ENCODE measurements around the gene FOLR3.
"Not testable (repeated sequence)": the region's sequence is repeated elsewhere in the genome, so short reads cannot be mapped to it uniquely, and the experiment has no call there.

Gene FOLR3

GRCh38 chr11:72123117-72123653 is 12.3 kb upstream of the FOLR3 start:
- no peak for DNase-seq

- DNase-seq, result no peak
Measured at GRCh38 chr11:72124046-72124445, 11.5 kb upstream of the FOLR3 start.

- no peak for DNase-seq
Measured at GRCh38 chr11:72125956-72126355, 9.6 kb upstream of the FOLR3 start.

- no peak for DNase-seq
Measured at GRCh38 chr11:72127923-72128322, 7.6 kb upstream of the FOLR3 start.

DNA sequence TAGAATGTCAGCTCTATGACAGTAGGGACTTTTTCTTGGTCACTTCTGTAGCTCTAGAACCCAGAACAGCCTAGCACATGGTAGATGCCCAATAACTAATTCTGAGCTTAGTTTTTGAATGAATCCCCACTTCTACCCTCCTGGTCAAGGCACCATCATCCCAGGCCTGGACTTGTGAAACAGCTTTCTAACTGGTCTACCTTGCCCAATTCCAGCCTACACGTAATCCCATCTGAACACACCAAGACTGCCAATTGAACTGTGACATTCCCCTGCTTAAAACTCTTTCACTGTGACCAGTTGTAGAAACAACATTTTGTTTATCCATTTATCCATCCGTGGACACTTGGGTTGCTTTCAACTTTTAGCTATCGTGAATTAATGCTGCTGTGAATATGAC is 6.1 kb upstream of the FOLR3 start:
- no peak for DNase-seq

DNA sequence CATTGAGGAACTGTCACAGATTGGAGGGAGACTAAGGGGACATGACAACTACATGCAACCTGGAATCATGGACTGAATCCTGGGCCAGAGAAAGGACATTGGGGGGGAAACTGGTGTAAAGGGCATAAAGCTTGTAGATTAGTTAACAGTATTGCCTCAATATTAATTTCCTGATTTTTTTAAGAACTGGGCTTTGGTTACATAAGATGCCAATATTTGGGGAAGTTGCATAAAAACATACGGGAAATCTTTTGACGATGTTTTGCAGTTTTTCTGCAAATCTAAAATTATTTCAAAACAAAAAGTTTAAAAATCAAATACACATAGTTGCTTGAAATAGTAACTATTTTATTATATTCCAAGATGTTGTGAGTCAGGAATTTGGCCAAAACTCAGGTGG is 2.9 kb upstream of the FOLR3 start:
- no peak for DNase-seq

DNA sequence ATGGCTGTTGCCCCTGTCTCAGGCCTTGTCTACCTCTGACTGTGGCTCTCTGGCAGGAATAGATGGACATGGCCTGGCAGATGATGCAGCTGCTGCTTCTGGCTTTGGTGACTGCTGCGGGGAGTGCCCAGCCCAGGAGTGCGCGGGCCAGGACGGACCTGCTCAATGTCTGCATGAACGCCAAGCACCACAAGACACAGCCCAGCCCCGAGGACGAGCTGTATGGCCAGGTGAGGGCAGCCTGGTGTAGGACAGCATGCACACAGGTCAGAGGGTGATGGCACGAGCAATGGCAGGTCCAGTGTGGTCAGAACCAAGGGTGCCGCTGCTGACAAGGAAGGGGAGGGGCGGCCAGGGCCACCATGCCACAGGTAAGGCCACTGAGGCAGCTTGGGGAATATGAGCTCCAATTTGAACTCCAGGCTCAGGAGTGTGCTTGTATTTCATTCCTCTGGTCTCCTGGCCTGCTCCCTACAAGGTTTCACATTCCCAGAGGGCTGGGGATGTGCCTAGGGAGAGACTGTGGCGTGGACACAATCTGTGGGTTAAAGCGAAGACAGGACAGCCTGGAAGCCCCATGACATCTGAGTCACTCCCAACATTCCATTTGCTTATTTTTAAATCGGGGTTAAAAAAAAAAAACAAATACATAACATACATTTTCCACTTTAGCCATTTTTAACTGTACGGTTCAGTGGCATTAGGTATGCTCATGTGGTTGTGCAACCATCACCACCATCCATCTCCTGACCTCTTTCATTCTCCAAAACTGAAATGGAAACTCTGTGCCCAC is 562 bp downstream of the FOLR3 start:
- no peak for DNase-seq

- DNase-seq, result no peak
Measured at GRCh38 chr11:72136684-72137262, 1.2 kb downstream of the FOLR3 start.

DNA sequence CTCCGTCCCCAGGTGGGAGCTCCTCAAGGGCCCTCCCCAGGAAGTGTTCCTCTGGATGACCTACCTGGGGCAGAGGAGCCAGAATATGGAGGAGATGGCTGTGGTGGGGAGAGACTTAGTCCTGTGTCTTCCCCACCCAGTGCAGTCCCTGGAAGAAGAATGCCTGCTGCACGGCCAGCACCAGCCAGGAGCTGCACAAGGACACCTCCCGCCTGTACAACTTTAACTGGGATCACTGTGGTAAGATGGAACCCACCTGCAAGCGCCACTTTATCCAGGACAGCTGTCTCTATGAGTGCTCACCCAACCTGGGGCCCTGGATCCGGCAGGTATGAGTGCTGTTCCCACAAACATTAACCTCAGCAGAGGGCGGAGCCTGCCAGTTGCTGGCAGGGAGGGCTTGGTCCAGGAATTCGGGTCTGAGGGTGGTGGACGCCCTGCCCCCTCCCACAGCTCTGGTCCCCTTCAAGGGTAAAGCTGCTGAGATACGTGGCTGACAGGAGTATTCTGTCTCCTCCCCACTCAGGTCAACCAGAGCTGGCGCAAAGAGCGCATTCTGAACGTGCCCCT is 3.4 kb downstream of the FOLR3 start:
- DNase-seq, result no peak

GRCh38 chr11:72139500-72139899 is 4.0 kb downstream of the FOLR3 start:
- no peak for DNase-seq

DNA sequence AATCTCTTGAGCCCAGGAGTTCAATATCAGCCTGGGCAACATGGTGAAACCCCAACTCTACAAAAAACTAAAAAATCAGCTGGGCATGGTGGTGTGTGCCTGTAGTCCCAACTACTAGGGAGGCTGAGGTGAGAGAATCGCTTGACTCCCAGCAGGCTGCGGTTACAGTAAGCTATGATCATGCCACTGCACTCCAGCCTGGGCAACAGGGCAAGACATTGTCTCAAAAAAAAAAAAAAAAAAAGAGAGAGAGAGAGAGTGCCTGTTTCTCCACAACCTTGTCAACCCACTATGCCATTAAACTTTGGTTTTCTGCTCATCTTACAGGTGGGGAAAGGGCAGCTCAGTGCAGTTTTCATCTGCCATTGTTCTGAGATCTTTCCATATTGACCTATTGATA is 5.1 kb downstream of the FOLR3 start:
- DNase-seq, result no peak

DNA sequence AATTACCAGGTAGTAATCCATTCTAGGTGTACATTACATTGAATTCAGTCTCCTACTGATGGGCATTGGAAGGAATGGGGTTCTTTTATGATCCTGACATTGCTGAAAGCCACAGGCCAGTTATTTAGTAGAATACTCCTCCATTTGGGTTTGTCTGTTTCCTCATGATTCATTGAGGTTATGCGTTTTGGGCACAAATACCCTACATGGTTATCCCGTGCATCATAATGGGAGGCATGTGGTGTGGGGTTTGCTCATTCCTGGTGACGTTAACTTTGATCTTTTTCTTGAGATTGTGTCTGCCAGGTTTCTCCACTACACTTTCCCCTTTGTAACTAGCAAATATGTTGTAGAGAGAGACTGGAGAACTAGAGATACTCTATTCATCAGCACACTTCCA is 5.5 kb downstream of the FOLR3 start:
- no peak for DNase-seq

- not testable (repeated sequence) for DNase-seq
Measured at GRCh38 chr11:72142086-72142485, 6.6 kb downstream of the FOLR3 start.

- DNase-seq, result not testable (repeated sequence)
Measured at GRCh38 chr11:72142543-72142942, 7.0 kb downstream of the FOLR3 start.

DNA sequence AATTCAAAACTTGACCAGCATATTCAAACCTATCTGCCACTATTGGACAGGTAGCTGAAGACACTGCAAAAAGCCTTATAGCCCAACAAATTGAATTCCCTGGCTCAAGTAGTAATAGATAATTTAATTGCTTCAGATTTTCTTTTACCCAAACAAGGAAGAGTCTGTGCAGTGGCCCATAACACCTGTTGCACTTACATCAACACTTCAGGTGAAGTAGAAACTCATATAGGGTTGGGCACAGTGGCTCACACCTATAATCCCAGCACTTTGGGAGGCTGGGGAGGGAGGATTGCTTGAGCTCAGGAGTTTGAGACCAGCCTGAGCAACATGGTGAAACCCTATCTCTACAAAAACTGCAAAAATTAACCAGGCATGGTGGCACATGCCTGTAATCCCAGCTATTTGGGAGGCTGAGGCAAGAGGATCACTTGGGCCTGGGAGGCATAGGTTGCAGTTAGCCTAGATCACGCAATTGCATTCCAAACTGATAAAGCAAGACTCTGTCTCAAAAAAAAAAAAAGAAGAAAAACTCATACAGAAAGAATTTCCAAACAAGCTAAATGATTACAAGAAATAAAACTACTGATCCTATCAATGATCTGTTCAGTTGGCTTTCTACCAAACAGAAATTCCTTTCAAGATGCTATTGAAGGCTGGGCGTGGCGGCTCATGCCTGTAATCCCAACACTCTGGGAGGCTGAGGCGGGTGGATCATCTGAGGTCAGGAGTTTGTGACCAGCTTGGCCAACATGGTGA is 9.5 kb downstream of the FOLR3 start:
- DNase-seq, result no peak

- DNase-seq, result no peak
Measured at GRCh38 chr11:72146625-72147024, 11.1 kb downstream of the FOLR3 start.

GRCh38 chr11:72150882-72151281 is 15.4 kb downstream of the FOLR3 start:
- DNase-seq, result no peak

DNA sequence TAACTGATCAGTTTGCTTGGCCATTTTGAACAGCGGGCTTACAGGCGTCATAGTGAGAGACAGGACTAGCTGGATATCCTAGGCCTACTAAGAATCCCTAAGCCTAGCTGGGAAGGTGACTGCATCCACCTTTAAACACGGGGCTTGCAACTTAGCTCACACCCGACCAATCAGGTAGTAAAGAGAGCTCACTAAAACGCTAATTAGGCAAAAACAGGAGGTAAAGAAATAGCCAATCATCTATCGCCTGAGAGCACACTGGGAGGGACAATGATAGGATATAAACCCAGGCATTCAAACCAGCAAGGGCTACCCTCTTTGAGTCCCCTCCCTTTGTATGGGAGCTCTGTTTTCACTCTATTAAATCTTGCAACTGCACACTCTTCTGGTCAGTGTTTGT is 18.3 kb downstream of the FOLR3 start:
- not testable (repeated sequence) for DNase-seq

DNA sequence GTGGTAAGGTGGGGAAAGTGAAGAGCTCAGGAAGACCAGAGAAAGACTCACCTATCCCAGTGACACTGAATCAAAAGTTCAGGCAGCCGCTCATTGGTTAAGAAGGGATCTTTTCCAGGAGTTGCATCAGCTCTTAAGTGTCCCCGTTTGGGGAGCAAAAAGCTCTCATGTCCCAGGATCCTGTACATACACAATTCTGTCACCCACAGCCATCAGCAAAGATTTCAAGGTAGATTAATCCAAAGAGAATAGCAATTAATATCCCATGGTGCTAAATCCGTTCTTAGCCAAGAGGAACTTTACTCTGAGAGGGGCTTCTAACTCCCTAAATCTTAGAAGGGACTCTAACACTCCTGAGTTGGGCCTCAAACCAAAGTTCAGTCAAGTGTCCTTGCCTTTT is 19.3 kb downstream of the FOLR3 start:
- no peak for DNase-seq

DNA sequence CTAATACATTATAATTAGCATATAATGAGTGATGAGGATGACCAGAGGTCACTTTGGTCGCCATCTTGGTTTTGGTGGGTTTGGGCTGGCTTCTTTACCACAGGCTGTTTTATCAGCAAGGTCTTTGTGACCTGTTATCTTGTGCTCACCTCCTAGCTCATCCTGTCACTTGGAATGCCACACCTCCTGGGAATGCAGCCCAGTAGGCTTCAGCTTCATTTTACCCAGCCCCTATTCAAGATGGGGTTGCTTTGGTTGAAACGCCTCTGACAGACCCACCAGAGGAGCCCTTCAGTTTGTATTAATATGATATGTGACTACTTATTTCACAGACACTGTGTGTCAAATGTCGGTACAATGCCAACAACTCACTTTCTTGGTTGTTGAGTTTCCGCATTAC is 20.2 kb downstream of the FOLR3 start:
- no peak for DNase-seq

DNA sequence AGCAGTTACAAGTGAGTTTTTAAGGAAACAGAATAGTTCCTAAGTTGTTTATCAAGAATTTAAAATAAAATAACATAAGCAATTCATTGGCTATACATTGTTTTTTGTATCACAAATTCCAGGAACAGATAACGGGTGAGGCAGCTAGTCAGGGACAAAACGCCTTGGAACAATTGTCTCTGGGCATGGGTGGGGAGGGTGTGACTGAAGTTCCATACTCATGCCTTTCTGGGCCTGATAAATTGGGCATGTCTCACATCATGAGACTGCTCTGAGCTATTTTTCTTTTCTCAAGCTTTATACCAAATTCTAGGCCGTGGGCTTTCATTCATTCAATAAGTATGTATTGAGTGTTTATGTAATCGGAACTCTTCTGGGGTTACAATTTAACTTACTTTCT is 21.6 kb downstream of the FOLR3 start:
- no peak for DNase-seq

DNA sequence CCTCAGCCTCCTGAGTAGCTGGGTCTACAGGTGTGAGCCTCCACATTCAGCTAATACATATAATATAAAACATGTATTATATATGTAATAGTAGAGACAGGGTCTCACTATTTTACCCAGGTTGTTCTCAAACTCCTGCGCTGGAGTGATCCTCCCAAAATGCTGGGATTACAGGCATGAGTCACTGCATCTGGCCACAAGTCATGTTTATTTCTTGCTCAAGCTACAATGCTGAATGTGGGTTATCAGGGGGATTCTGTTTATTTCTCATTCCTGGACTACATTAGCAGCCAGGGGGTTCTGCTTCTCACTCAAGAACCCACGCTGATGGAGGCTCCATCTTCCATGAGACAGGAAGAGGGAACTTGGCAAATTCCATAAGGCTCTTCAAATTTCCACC is 24.8 kb downstream of the FOLR3 start:
- DNase-seq, result no peak

Data from amygdala (tissue), 56 donors.